Stimulated activated CD4-positive, alpha-beta T cell treated with anti-CD3 and anti-CD28 coated beads, Interleukin-1b, Interleukin-23, amount 100 ng/mL, for 48 hours (primary cell): ENCODE measurements around the gene SH3RF3.

Experiments
- DNase-seq: peaks from one replicate; pipeline ENCODE4 v3.0.0-alpha.2; 2020

The SH3RF3 gene

DNA sequence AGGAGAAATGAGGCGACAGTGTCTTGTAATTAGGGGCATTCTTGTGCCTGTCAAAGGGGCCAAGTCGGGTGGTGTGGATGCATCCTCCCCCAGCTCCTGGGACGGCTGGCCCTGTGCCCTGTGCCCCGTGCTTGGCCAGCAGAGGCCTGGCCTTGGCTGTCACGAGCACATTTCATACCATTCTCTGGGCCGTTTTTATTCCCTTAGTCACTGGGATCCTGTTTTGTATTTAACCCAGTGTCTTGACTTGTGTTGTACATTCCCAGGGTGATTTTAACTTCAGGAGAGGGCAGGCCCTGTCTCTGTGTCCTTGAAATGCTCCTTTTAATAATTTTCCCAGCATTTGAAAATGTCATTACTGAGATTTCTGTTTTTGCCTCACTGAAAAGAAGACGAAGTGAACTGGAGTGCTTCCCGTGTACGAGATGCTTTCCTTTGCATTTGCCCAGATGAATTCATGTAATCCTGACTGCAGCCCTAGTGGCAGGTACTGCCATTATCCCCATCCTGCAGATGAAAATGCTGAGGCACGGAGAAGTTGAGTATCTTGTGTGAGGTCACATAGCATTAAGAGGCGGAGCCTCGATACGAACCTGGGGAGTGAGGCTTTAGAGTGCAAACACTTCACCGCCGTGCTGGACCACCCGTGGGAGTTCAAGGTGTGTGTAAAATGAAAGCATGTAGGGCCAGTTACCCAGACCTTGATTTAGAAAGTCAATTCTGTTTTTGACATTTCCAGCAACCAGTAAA is 57.0 kb downstream of the SH3RF3 start:
- DNase-seq, result no peak

DNA sequence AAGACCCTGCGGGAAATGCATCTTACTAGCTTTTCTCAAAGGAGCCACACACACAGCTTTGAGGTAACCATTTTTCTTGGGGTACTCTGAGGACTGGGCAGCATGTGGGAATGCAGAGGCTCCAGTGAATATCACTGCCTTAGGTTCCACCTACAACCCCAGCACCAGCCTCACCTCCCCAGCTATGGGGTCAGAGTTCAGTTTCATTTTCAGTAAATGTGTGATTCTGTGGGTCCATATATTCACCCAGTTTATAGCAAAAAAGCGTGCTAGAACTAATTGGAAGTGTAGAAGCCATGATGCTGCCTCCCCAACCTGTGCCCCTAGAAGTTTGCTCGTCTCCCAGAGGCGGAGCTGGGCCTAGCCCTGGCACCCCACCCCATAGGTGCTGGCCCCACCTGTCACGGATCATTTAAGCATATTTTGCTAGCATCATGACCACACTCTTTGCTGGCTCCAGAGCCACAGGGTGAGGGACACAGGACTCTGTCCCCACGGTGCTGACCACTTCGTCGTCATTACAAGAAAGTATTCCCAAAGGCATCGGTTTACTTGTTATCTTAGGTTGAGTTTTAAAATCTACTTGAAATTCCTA is 57.7 kb downstream of the SH3RF3 start:
- DNase-seq, result no peak

GRCh38 chr2:109187711-109188495 is 58.9 kb downstream of the SH3RF3 start:
- no peak for DNase-seq

DNA sequence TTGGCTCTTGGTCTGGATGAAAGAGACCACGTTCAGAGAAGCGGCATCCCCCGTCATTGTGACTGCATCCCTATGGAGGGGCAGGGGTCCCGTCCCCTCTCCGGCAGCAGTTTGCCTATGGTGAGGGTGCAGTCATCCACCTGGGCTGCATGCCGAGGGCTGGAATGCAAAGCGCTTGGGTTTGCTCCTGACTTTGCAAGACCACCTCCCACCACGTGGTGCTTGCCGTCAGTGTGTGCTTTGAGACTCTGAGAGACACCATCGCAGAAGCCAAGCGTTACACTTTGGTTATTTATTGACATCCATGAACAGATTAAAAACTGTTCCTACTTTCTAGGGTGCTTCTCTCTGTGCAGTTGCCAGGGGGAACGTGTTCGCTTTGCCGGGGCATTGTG is 59.5 kb downstream of the SH3RF3 start:
- no peak for DNase-seq

GRCh38 chr2:109188898-109189297 is 59.9 kb downstream of the SH3RF3 start:
- no peak for DNase-seq

- DNase-seq, result no peak
Observed at GRCh38 chr2:109189751-109190150, 60.7 kb downstream of the SH3RF3 start.

GRCh38 chr2:109193807-109194619 is 65.0 kb downstream of the SH3RF3 start:
- no peak for DNase-seq

DNA sequence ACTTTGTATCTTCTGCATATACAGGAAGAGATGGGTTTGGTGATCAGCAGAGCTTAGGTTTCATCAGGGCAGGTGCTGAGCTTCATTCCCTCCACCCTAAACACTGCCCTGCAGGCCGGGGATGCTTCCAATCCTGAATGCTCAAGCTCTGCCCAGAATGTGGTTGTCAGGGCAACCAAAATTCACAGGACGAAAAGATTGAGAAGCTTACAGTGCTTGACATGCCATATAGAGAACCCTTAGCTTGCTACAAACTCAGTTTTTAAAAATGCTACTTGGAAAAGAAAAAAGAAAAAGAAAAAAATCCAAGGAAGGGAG is 65.6 kb downstream of the SH3RF3 start:
- no peak for DNase-seq

DNA sequence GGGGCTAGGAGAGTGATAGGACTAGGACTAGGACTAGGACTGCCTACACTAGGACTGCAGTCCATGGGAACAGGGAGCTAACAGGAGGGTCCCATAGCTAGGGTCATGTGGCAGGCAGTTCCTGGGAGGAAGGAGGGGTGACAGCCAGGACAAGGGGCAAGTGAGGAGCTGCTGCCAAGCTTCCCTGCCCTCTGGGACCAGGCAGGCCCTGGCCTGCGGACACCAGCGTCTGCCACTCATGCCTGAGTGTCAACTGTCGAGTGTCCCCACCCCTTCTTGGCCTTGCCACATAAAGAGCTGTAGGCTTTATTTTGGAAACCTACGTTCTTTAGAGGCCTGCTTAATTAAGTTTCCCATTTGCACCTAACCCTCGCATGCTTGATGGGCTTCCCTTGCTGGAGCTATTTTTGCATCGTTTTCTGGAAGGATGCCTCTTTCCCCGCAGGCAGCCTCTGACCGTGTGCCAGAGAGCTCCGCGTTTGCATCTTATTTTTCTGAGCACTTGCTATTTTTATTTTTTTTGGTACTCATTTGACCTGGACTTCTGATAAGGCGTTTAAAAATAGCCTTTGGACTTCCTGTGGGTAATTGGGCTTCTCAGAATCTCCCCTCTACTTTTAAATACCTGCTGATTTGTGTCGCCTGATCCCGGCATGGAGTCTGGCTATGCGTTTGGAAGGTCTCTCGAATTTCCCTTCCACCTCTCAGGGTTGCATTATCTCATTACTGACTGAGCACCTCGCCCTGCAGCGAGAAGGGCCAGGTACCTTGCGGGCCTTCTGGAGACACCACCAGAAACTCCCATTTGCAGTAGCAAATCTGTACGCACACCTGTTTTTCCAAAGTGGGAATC is 66.4 kb downstream of the SH3RF3 start:
- DNase-seq, result no peak

DNA sequence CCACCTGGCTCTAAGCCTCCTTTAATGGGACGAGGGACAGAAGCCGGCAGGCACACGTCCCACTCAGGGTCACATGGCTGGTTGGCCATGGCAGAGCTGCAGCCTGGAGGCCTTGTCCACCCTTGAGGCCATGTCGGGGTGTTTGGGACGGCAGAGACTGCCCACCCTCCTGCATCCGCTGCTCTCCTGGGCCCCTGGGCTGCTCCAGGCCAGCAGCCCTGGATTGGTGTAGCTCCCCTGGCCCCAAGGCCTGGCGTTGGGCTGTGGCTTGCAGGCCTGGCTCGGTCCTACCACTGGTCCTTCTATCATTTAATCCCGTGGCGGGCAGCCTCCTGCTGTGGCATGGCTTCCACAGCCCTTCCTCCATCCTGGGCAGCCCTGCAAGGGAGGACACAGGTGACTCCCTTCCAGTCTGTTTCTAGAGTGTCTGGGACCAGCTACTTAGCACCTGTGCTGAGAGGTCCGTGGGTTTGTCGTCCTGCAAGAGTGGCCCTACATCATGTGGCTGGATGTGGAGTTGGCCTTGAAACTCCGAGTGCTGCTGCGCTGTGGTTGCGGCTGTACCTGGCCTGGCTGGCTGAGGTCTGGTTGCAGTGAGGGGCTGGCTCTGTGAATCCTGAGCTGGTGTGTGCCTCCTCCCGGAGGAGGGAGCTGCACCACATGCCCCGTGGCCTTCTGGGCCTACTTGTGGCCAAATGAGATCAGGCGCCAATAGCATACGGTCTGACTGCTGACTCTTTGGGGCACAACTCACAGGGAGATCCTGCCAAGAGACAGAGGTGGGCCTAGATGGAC is 67.3 kb downstream of the SH3RF3 start:
- DNase-seq, result no peak

DNA sequence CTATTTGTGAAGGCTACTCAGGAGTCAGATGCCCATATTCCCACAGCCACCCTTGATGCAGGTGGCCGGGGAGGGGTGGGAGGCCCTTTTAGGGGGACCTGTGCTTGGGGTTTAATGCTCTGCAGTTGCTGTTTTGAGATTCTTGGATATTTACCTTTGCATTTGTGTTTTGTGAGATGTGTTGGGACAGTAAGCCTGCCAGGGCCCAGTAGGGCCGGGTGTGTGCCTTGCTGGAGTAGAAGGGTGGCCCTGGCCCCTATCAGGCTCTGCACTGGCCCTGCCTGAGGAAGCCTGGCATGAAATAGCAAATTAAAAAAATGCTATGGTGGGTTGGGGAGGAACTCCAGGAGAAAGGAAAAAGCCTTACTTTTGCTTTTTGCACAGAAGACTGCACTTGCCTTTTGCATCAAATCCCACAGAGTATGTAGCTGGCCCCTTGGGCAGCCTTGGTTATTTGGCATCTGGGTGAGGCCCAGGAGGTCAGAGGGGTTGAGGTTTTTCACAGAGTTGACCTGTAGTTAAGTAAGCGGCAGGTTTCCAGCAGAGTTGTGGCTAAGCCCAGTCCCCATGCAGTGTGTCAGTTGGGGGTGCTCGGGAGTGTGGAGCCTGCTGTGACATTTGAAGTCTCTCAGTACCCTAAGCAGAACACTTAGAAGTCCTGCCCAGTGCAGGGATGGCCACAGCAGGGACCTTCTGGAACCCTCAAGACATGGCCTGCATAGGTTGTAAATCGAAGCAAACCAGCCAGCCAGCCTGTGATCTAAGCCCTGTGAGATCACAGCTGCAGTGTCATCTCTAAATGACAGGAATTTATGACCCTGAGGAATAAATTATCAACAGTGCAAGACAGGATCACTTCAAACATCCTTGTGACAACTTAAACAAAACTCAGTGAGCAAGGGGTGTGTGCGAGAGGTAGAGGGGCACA is 68.8 kb downstream of the SH3RF3 start:
- DNase-seq, result no peak

- no peak for DNase-seq
Observed at GRCh38 chr2:109199790-109200189, 70.8 kb downstream of the SH3RF3 start.

GRCh38 chr2:109200616-109201464 is 71.8 kb downstream of the SH3RF3 start:
- no peak for DNase-seq

DNA sequence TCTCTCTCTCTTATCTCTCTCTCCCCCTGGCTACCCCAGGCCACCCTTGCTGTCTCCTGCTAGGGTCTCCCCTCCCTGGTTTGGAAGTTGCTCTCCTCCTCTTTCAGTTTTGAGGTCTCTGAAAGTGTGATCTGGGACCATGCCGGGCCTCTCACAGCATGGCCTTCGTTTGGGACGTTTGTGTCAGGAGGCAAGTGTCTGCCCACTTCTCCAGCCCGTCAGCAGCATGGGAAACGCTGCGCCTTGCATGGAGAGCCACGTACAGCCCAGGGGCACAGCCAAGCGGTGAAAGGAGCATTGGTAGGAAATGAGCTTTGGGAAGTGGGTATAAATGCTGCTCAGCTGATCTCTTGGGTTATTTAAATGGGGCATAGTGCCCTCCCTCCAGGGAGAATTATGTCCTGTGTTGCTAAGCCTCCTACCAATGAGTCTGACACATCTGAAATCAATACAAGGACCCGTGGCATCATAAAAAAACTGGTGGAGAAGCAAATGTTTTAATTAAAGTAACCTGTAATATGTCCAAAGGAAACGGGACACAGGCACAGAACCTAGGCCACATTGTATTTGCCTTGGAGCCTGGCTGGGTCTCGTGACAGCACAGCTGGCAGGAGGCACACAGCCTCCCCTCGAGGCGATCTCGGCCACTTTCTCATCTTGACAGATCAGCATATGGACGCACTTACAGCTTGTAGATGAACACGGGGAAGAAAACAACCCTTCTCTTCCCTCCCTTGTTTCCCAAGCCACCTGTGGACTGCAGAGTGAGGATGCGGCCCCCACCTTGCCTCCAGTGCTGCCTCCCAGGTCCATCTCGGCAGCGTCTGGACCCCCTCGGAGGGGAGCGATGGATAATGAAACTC is 72.7 kb downstream of the SH3RF3 start:
- no peak for DNase-seq

GRCh38 chr2:109202486-109202885 is 73.5 kb downstream of the SH3RF3 start:
- DNase-seq, result no peak

DNA sequence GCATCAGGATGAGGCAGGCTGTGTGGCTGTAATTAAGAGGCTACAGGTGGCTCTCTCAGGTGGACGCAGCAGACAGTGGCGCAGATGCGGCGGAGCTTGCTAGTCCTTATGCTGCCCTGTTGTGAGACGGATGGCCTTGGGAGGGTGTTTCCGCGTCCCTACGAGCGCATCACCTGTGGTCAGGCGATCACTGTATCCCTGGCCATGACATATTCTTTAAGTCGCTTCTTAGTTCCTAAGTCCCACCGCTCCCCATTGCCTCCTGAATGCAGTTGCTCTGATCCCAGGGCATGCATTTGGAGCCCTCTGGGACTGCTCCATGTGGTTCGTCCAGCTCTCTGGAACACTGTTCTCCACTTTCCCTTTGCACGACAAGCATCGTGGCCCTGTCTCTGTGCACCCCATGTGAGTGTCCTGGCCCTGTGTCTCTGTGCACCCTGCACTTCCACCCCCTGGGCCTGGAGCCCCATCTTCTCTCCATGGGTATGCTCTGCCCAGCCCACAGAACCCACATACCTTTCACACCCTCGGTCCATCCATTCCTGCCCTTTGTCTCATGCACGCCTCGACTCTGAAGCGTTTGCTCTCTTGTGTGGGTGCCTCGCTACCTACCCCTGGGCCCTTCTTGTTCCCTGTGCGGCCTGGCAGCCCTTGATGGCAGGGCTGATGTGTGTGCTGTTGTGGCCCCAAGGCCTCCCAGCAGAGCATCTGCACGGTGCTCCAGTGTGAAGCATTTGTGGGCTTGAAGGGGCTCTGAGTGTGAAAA is 74.4 kb downstream of the SH3RF3 start:
- DNase-seq, result no peak

- no peak for DNase-seq
Observed at GRCh38 chr2:109204412-109204811, 75.4 kb downstream of the SH3RF3 start.

DNA sequence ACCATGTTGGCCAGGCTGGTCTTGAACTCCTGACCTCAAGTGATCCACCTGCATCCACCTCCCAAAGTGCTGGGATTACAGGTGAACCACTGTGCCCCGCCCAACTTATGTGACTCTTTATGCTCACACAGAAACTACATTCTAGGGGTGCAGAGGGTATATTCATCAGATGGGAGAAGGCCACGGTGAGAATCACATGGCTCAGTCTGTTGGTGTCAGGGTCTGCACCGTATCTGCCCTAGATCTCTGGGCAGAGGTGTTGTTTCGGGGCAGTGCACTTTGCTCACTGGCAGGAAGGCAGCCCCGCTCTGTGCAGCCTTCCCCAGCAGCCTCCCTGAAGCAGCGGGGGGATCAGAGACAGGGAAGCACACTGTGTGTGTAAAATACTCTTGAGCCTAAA is 76.4 kb downstream of the SH3RF3 start:
- no peak for DNase-seq
